ENCODE measurements around the gene LENG1. TPM values are rescaled to one million over a fixed set of nuclear protein-coding genes. Genes with fewer than 3 reads are reported as not detected.

The LENG1 gene
- total and polyA plus RNA-seq, 7 donors = 7.8 to 11.5 (median 8.6) TPM

- Histone ChIP-seq H3K36me3 (peaks cover 6 to 37% (median 8%) of the 10 kb centered on the region in 4 donors), H3K9me3 (no peaks in the 10 kb centered on the region), H3K4me3 (no peak overlapping the region), H3K4me1 (peaks cover 0 to 24% (median 19%) of the 10 kb centered on the region in 4 donors), H3K27ac (no peak overlapping the region), H3K27me3 (no peaks in the 10 kb centered on the region)
- WGBS, 2 donors = 74 to 76% methylated on average over 2 of the region's 2 CpGs
- TF ChIP-seq CTCF (IDR thresholded peaks at IDR 0.05) (no peak), POLR2A (IDR thresholded peaks at IDR 0.05) (no peak), EP300 (IDR thresholded peaks at IDR 0.05) (no peak), POLR2AphosphoS5 (IDR thresholded peaks at IDR 0.05) (no peak)
- intact Hi-C loops (cut with DNase I) = no loop called here
- no peak for DNase-seq
Observed at GRCh38 chr19:54133957-54134590, 25.4 kb downstream of the LENG1 start.

GRCh38 chr19:54133312-54133956, 26.1 kb downstream of the LENG1 start:
- Histone ChIP-seq H3K4me1 (peaks cover 0 to 18% (median 13%) of the 10 kb centered on the region in 4 donors), H3K9me3 (no peaks in the 10 kb centered on the region), H3K4me3 (no peak overlapping the region), H3K36me3 (peaks cover 13 to 44% (median 14%) of the 10 kb centered on the region in 4 donors), H3K27me3 (no peaks in the 10 kb centered on the region), H3K27ac (no peak overlapping the region)
- WGBS, 2 donors = 77 to 84% methylated on average over 10 of the region's 10 CpGs
- no peak for DNase-seq
- no peak for TF ChIP-seq POLR2A (IDR thresholded peaks at IDR 0.05)
- no peak for TF ChIP-seq EP300 (IDR thresholded peaks at IDR 0.05)
- no peak for TF ChIP-seq POLR2AphosphoS5 (IDR thresholded peaks at IDR 0.05)
- TF ChIP-seq CTCF (IDR thresholded peaks at IDR 0.05) = no peak
- intact Hi-C loops (cut with DNase I) = no loop called here

GRCh38 chr19:54129617-54129996, 29.9 kb downstream of the LENG1 start:
- Histone ChIP-seq H3K27ac (no peak overlapping the region), H3K4me3 (no peak overlapping the region), H3K36me3 (peaks cover 45 to 82% (median 51%) of the 10 kb centered on the region in 4 donors), H3K27me3 (no peaks in the 10 kb centered on the region), H3K9me3 (no peaks in the 10 kb centered on the region), H3K4me1 (no peaks in the 10 kb centered on the region)
- intact Hi-C loops (cut with DNase I) = no loop called here
- 97% methylated on average over 20 of the region's 20 CpGs for WGBS, 2 donors
- TF ChIP-seq POLR2A (IDR thresholded peaks at IDR 0.05) (no peak), EP300 (IDR thresholded peaks at IDR 0.05) (no peak), CTCF (IDR thresholded peaks at IDR 0.05) (no peak), POLR2AphosphoS5 (IDR thresholded peaks at IDR 0.05) (no peak)
- DNase-seq = no peak

GRCh38 chr19:54128796-54129616, 30.5 kb downstream of the LENG1 start:
- no peaks in the 10 kb centered on the region for H3K9me3 ChIP-seq
- WGBS, 2 donors = 96 to 97% methylated on average over 41 of the region's 41 CpGs
- H3K4me1 ChIP-seq = no peaks in the 10 kb centered on the region
- no peak overlapping the region for H3K27ac ChIP-seq
- intact Hi-C loops (cut with DNase I) = no loop called here
- TF ChIP-seq POLR2A (IDR thresholded peaks at IDR 0.05) (no peak), CTCF (IDR thresholded peaks at IDR 0.05) (no peak), EP300 (IDR thresholded peaks at IDR 0.05) (no peak), POLR2AphosphoS5 (IDR thresholded peaks at IDR 0.05) (no peak)
- H3K36me3 ChIP-seq = peaks cover 49 to 88% (median 57%) of the 10 kb centered on the region in 4 donors
- H3K27me3 ChIP-seq = no peaks in the 10 kb centered on the region
- H3K4me3 ChIP-seq = no peak overlapping the region
- no peak for DNase-seq
